Breast epithelium (tissue), 4 donors: ENCODE results near the gene PCBP3. TPM values are rescaled to one million over a fixed set of nuclear protein-coding genes. Genes with fewer than 3 reads are reported as not detected.
A peak's percentile ranks its signal among the peaks of the same experiment; 100 is the strongest.

Source experiments
- DNase-seq, 2 donors: peaks; one replicate each; pipeline ENCODE4 v3.0.0-alpha.2; 2019; ENCODE audit warnings: low spot score in 2 of 2
- H3K27ac ChIP-seq, 2 donors: fragments of 200-600 bp; sonication (generic) in 1 of 2; one replicate each; pipeline ENCODE4 v1.5.1; 2016 to 2019; ENCODE audit warnings: mild to moderate bottlenecking in 1 of 2
- H3K27me3 ChIP-seq, 2 donors: fragments of 200-600 bp; sonication (generic) in 1 of 2; one replicate each; pipeline versions ENCODE4 v1.5.1 to v1.6.0; 2017 to 2019; ENCODE audit warnings: control low read depth in 1 of 2, mild to moderate bottlenecking in 1 of 2
- H3K36me3 ChIP-seq: fragments of 200-600 bp; one replicate; pipeline ENCODE4 v1.5.1; 2019
- H3K4me1 ChIP-seq, 2 donors: fragments of 200-600 bp; sonication (generic); one replicate each; pipeline ENCODE4 v1.5.1; 2016 to 2019; ENCODE audit warnings: control low read depth in 1 of 2
- H3K4me3 ChIP-seq, 3 donors: fragments of 200-600 bp; sonication (generic); 1 replicate in 2 of 3; 2 replicates in 1 of 3; pipeline ENCODE4 v1.5.1; 2016 to 2019; ENCODE audit warnings: mild to moderate bottlenecking in 3 of 3, moderate library complexity in 2 of 3
- H3K9me3 ChIP-seq, 2 donors: fragments of 200-600 bp; sonication (generic) in 1 of 2; one replicate each; pipeline ENCODE4 v1.5.1; 2016 to 2019; ENCODE audit warnings: control low read depth in 1 of 2
- POLR2A ChIP-seq: fragments of 450-650 bp; IDR thresholded peaks from one replicate; pipeline ENCODE4 v1.6.1; 2016; ENCODE audit warnings: antibody characterized with exemption, mild to moderate bottlenecking, moderate library complexity
- POLR2AphosphoS5 ChIP-seq, 3 donors: sonication (generic); formaldehyde crosslinking; IDR thresholded peaks; one replicate each; pipeline ENCODE4 v1.6.1; 2017; ENCODE audit warnings: antibody characterized with exemption in 3 of 3
- intact Hi-C: fragments of 100-400 bp; cut with DNase I; formaldehyde crosslinking; loops from one replicate; pipeline ENCODE4 v1.15.1; 2023; ENCODE audit warnings: low total_unique reads
- total RNA-seq, 3 donors: library from RNA; depleted of rRNA; stranded (reverse); fragments of >200 nt; gene quantifications; one replicate each; pipeline ENCODE4 v1.1.0, GENCODE V29; 2016
- TF ChIP-seq, protein P1 (sequence below), 3 donors: fragments of 450-650 bp; IDR thresholded peaks; one replicate each; pipeline ENCODE4 v1.5.1; 2016 to 2017; ENCODE audit warnings: antibody characterized with exemption in 3 of 3, mild to moderate bottlenecking in 3 of 3, moderate library complexity in 3 of 3

PCBP3 gene
- total RNA-seq, 3 donors from 2014 or later = 3.4 to 13.8 (median 4.6) TPM

DNA sequence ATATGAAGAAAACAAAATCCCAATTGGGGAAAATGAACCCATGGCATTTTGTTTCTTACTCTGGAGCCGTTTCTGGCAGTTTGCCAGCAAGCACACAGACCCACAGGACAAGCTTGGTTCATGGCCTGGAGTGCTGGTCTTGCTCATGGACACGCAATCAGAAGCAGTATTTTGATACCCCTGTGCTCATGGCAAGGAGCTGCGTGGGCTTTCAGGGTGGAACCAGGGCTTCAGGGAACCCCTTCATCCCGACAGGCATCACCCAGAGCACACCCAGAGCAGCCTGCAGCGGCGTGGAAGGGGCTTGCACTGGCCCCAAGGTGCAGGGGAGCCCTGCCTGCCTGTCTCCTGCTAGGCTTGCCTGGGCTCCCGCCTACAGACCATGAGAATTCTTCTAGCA lies 45.4 kb upstream of the PCBP3 start:
- H3K27me3 ChIP-seq = peaks cover 0 to 21% of the 10 kb centered on the region in 2 donors
- no peak overlapping the region for H3K4me3 ChIP-seq
- no peaks in the 10 kb centered on the region for H3K36me3 ChIP-seq
- no peak for TF ChIP-seq POLR2A
- no peak for TF ChIP-seq POLR2AphosphoS5 (IDR thresholded peaks at IDR 0.05)
- TF ChIP-seq, protein P1, sequence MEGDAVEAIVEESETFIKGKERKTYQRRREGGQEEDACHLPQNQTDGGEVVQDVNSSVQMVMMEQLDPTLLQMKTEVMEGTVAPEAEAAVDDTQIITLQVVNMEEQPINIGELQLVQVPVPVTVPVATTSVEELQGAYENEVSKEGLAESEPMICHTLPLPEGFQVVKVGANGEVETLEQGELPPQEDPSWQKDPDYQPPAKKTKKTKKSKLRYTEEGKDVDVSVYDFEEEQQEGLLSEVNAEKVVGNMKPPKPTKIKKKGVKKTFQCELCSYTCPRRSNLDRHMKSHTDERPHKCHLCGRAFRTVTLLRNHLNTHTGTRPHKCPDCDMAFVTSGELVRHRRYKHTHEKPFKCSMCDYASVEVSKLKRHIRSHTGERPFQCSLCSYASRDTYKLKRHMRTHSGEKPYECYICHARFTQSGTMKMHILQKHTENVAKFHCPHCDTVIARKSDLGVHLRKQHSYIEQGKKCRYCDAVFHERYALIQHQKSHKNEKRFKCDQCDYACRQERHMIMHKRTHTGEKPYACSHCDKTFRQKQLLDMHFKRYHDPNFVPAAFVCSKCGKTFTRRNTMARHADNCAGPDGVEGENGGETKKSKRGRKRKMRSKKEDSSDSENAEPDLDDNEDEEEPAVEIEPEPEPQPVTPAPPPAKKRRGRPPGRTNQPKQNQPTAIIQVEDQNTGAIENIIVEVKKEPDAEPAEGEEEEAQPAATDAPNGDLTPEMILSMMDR (IDR thresholded peaks at IDR 0.05) = no peak
- H3K4me1 ChIP-seq = no peaks in the 10 kb centered on the region
- no peak overlapping the region for H3K27ac ChIP-seq
- H3K9me3 ChIP-seq = no peaks in the 10 kb centered on the region
- peak in 1 of 2 donors; percentile 28 for DNase-seq
- intact Hi-C loops = no loop called here

DNA sequence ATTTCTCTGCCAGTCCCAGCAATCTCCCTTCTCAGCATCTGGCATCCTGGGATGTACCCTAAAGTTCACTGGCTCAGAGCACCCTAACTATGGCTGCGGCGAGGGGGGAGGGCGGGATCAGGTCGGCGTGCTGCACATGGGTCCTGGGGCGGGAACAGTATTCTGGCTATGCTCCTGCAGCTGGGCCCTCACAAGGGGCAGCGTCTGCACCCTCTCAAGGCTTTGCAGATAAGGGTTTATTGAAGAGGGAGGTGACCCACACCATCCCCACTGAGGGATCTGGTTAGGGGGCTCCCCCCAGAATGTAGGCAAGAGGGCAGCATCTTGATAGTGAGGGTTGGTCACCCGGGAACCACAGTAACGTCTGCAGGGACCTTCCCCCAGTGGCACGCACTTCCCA lies 44.9 kb upstream of the PCBP3 start:
- Histone ChIP-seq H3K9me3 (peaks cover 0 to 5% of the 10 kb centered on the region in 2 donors), H3K4me1 (no peaks in the 10 kb centered on the region), H3K27ac (no peak overlapping the region), H3K4me3 (no peak overlapping the region), H3K36me3 (no peaks in the 10 kb centered on the region), H3K27me3 (peaks cover 0 to 21% of the 10 kb centered on the region in 2 donors)
- intact Hi-C loops = no loop called here
- DNase-seq = peak in 1 of 2 donors; percentile 37
- TF ChIP-seq POLR2AphosphoS5 (IDR thresholded peaks at IDR 0.05) (no peak), POLR2A (no peak)
- TF ChIP-seq, protein P1 (IDR thresholded peaks at IDR 0.05) = no peak

DNA sequence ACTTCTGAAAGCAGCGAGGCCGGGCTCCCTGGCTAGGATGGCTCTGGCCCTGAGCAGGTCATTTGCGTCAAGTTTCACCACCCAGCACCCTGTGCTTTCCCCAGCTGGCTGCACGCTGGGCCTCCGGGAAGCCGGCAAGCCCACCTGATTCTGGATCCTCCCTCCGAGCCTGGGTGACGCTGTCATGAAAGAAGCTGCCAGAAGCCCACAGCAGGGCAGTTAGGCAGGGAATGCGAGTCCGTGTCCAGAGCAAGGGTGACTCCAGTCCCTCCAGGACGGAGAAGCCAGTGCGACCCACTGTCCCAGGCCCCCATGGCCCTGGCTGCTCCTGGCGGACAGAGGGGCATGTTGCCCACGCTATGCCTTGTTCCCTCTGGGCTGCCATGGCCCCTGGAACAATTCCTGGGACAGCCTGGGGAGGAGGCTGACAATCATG lies 44.4 kb upstream of the PCBP3 start:
- H3K4me1 ChIP-seq = no peaks in the 10 kb centered on the region
- no peak overlapping the region for H3K27ac ChIP-seq
- peaks cover 0 to 10% of the 10 kb centered on the region in 2 donors for H3K9me3 ChIP-seq
- H3K4me3 ChIP-seq = no peak overlapping the region
- H3K27me3 ChIP-seq = peaks cover 0 to 21% of the 10 kb centered on the region in 2 donors
- no peak for TF ChIP-seq POLR2AphosphoS5 (IDR thresholded peaks at IDR 0.05)
- TF ChIP-seq, protein P1 (IDR thresholded peaks at IDR 0.05) = no peak
- TF ChIP-seq POLR2A = no peak
- H3K36me3 ChIP-seq = no peaks in the 10 kb centered on the region
- DNase-seq = no peak
- intact Hi-C loops = no loop called here

DNA sequence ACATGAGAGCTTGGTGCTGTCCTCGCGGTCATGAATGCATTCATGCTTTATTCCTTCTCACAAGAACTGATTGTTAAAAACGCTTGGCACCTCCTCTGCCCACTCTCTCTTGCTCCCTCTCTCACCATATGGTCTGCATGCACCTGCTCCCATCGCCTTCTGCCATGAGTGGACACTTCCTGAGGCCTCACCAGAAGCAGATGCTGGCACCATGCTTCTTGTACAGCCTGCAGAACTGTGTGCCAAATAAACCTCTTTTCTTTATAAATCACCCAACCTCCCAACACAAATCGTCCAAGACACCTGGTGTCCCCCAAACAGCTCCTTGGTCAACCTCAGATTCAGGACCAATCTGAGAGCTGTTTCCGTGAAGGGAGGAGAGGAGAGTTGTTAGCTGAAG lies 43.3 kb upstream of the PCBP3 start:
- Histone ChIP-seq H3K36me3 (no peaks in the 10 kb centered on the region), H3K4me3 (no peak overlapping the region), H3K27me3 (peaks cover 0 to 21% of the 10 kb centered on the region in 2 donors), H3K27ac (no peak overlapping the region), H3K9me3 (peaks cover 0 to 15% of the 10 kb centered on the region in 2 donors), H3K4me1 (no peaks in the 10 kb centered on the region)
- TF ChIP-seq, protein P1 (IDR thresholded peaks at IDR 0.05) = no peak
- no peak for TF ChIP-seq POLR2A
- TF ChIP-seq POLR2AphosphoS5 (IDR thresholded peaks at IDR 0.05) = no peak
- intact Hi-C loops = no loop called here
- DNase-seq = no peak

DNA sequence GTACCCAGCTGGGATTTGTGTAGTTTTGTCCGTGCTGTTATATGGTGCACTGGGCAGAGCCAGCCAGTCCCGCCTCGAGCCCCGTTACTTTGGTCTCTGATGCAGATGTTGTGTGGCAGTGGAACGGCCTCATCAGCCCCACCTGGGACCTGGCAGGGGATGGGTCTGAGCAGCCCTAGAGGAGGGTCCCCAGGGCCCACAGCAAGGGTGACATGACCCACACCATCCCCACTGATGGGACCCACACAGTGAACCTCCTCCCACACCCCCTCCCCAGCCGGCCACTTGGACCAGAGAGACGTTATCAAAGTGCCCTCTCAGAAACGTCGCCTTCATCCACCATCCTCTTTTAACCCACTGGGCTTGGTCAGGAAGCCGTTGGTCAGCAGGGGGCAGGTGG lies 42.0 kb upstream of the PCBP3 start:
- H3K36me3 ChIP-seq = no peaks in the 10 kb centered on the region
- intact Hi-C loops = no loop called here
- DNase-seq = peak in 1 of 2 donors; percentile 49

More for the DNA sequence above, 42.0 kb upstream of the PCBP3 start:
- H3K9me3 ChIP-seq = peaks cover 0 to 15% of the 10 kb centered on the region in 2 donors
- H3K4me1 ChIP-seq = no peaks in the 10 kb centered on the region
- peaks cover 0 to 15% of the 10 kb centered on the region in 2 donors for H3K27me3 ChIP-seq
- H3K27ac ChIP-seq = no peak overlapping the region
- no peak overlapping the region for H3K4me3 ChIP-seq
- TF ChIP-seq, protein P1 (IDR thresholded peaks at IDR 0.05) = no peak
- no peak for TF ChIP-seq POLR2A
- TF ChIP-seq POLR2AphosphoS5 (IDR thresholded peaks at IDR 0.05) = no peak
